Measurements from ENCODE around the gene FASN.

- TF ChIP-seq CTCF (IDR thresholded peaks at IDR 0.05; ENCODE audit: low read depth, low read length) (no peak), EZH2phosphoT487 (IDR thresholded peaks at IDR 0.05; ENCODE audit: low read depth) (no peak)
Observed at GRCh38 chr17:82101301-82101715, 3.3 kb upstream of the FASN start.
